HG03196 (cell line): ENCODE measurements around the gene FAM221B.

Source experiments
- ATAC-seq: cut with Tn5 transposase; IDR thresholded peaks from one replicate; pipeline ENCODE4 v1.9.1; 2021; ENCODE audit not compliant: unreplicated experiment

The FAM221B gene

DNA sequence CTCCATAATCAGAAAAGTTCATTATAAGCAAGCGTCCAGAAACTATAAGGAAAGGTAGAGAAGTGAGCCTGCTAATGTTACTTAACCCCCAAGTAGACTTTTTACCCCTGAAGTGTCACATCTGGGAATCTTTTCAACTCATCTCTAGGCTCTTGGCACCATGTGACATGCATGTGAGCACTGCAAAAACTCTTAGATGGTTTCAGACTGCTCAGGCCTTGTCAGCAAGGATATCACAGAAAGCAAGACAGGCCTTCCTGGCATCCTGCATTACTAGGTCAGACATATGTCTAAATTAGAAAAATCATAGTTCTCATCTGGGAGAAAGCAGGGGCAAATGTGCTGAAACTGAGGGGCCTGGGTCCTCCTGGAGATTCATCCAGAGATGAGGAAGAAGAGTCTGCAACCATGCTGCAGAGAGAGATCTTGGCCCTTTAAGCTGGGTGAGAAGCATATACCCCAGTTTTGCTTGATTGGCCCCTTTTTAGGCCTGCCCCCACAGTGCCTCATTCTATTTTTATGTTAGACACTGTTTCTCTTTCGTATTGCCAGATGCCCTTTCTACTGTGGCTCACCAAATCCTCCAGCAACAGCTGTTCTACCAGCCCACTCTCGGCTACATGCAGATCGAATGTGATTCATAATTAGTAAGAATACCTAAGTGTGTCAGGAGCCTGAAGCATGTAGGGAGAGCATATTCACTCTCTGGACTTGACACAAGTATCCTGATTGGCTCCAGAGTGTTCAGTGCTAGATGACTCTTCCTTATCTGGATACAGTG lies 19.4 kb upstream of the FAM221B start:
- peak; percentile 92 for ATAC-seq

DNA sequence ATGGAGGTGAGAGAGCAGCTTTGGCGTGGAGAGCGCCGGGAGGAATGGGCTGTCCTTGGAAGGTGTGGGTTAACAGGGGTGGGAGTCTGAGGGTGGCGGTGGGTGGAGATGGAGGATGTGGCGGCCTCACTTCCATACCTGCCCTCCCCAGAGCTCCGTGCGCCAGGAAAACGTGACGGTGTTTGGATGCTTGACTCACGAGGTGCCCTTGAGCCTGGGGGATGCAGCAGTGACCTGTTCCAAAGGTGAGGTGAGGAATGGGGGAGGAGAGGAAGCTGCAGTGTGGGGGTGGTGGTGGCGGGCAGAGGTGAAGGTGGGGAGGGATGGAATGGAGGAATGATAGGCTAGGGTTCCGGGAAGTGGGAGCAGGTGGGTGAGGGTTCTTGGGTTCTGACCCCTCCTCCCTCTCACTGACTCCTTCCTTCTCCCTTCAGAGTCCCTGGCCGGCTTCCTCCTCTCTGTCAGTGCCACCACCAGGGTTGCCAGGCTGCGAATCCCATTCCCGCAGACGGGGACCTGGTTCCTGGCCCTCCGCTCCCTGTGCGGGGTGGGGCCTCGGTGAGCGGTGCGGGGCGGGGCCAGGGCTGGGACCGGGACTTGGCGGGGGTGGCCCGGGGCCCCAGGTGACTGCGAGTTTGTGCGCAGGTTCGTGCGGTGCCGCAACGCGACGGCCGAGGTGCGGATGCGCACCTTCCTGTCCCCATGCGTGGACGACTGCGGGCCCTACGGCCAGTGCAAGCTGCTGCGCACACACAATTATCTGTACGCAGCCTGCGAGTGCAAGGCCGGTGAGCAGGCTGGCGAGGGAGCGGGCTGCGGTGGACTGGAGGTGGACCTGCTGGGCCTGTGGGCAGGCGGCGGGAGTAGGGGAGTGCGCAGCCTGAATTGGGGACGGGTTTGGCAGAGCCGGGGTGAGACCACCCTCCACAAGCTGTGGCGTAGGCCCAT lies 17.6 kb upstream of the FAM221B start:
- ATAC-seq = no peak

DNA sequence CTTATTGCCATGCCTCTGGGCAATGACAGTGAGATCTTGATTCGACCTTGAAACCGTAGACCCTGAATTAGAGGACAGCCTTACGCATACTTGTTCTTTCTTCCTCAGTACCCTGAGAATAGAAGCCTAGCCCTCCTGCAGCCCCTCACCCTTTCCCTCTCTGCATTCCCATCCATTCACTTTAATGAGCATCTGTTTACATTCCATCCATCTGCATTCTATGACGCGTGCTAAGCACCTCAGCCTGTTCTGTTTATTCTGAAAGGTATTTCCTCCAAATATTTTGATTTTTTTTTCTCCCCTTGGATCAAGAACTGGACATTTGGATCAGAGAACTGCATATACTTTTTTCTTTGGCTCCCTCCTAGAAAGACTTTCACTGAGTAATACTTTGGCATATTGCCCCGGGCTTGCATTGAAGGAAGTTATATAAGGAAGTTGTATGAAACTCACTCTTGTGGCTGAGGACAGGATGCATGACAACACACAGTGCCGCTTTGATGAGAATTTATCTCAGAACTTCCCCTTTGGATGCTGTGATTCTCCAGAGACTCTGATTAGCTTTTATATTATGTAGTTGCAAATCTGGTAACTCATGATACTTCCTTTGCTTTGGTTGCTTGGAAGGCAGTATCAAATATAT lies 16.2 kb upstream of the FAM221B start:
- no peak for ATAC-seq

DNA sequence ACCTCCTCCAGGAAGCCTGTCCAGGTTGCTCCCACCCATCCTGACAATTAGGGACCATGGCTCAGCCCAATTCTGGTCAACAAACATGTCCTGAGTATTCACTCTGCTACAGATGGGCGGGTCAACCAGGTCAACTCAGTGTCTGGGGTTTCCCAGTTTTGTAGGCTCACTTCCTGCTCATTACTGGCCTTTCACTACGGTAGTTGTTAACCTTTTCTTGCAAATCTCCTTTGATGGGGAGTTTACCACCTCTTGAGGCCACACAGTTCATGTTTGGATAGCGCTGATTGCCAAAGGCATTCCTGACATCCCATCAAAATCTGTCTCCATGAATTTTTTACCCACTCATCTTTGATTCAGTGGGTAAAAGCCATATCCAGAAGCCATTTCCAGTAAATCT lies 14.3 kb upstream of the FAM221B start:
- peak; percentile 40 for ATAC-seq

DNA sequence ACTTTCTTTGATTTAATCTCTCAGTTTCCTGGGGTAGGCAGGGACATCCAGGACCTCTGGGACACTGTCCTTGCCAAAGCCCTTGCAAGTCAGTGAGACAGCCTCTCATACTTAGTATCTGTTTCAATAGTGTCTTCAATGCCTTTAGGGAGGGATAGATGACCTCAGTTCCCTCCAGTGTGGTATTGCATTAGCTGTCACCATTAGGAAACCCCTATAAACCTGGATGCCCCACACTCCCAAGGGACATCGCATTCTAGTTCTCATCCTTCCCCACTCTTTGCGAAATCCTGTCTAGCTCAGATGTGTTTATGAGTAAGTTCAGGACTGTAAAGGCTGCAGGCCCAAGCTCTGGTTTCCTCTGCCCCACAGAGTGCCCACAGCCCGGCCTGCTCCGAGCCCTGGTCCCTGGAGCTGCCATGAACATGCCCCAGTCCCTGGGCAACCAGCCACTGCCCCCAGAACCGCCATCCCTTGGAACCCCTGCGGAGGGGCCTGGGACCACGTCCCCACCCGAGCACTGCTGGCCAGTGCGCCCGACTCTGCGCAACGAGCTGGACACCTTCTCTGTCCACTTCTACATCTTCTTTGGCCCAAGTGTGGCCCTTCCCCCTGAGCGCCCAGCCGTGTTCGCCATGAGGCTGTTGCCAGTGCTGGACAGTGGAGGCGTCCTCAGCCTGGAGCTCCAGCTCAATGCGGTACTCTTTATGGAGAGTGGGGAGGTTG lies 13.7 kb upstream of the FAM221B start:
- no peak for ATAC-seq

DNA sequence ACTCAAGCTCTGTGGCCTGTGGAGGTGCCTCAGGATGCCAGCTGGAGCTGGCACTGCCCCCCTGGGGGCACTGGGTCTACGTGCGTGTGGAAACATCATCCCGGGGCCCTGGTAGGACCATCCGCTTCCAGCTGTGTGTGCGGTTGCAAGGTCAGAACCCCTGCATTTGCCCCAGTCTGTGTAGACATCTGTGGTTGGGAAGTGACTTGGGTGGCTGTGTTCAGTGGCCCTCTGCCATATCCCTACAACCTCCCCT lies 13.0 kb upstream of the FAM221B start:
- ATAC-seq = no peak

DNA sequence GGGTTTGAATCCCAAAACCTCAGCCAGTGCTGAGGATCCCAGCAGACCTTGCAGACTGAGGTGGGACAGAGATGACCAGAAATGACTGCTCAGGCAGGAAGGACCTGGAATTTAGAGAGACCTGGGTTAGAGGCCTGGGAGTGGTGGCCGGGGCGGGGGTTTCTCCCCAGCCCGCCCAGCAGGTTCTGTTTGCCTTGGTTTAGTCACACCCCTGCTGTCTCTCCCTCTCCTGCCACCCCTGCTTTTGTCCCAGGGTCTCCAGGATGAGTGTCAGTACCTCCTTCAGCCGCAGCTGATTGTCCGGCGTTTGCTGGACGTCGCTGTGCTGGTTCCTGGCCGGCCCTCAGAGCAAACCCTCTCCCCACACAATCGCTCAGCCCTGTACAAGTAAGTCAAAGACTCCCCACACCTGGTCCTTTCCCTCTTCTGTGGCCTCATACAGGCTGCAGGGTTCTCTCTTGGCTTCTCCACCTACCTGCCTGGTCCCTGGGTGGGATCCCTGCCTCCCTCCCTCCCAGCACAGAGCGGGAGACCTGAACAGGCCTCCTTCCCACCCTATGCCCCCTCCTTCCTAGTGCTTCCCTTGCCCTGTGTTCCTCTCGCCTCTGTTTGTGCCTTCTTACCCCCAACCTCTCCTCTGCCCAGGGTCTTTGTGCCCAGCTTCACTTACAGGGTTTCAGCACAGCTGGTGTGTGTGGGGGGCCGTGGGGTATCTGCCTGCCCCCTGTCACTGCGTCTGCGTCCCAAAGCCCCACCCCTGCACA lies 12.5 kb upstream of the FAM221B start:
- no peak for ATAC-seq

DNA sequence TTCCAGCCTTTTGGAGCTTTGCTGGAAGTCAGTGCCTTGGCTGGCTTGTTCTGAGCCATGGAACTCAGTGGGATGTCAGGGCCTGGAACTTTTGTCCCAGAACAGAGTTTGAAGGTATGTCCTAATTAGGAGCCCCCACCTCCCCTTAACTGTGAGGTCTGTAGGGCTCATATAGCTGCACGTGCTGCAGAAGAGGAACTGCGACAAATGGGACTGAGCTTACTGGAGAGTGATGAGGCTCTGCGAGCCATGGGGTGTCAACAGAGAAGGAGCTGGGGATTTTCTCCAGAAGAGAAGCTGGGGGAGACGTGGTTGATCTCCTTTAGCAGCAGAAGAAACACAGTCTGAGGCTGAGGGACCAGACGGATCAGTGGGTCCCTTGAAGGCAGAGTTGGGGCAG lies 11.4 kb upstream of the FAM221B start:
- no peak for ATAC-seq

DNA sequence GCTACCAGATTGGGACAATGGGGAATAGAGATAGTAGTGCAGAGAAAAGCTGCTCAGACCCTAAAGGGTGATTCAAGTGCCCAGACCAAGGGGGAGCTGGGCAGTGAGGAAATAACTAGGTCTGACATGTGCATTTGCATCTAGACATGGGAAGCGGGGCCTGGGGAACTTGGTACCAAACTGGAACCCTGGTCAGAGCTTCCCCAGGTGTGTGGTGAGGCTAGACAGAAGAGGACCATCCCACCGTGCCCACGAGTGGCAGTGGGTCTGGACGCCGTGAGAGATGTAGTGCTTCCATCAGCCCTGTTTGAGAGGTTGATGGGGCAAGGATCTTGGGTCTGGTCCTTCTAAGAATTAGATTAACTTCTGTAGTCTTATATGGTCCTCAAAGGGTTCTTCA lies 8.1 kb upstream of the FAM221B start:
- no peak for ATAC-seq

DNA sequence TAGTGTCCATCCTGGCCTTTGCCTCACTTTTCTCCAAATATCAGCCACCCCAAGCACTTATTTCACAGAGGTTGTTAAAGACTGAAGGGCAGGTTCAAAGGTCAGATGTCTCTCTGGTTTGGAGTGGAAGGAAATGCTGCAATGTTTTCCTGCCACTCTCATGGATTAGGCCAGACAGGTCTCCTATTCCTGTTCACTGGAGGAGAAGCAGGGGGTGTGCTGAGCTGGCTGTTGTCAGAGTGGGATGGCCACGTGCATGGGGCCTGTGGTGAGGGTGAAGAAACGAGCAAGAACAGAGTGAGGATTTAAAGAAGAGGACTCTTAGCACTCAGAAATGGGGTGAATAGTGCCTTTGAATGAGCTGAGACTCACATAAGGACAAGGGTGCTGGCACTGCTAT lies 7.2 kb upstream of the FAM221B start:
- no peak for ATAC-seq

DNA sequence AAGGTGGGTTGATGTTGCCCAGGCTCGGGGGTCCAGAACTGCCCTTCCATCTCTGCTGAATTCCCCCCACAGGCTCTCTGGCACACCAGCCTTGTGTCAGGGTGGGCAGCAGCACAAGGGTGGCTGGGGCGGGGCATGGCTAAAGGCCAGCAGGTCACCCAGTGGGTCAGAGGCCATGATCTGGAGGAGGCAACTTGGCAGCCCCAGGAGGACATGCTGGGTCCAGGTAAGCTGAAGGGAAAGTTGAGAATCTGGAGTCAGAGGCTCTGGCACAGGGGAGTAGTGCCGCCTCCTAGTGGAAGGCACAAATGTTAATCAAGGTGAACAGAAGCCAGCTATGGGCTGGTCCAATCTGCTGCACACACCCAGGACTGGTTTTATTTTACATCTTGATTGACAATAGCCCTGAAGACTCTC lies 6.7 kb upstream of the FAM221B start:
- ATAC-seq = no peak

DNA sequence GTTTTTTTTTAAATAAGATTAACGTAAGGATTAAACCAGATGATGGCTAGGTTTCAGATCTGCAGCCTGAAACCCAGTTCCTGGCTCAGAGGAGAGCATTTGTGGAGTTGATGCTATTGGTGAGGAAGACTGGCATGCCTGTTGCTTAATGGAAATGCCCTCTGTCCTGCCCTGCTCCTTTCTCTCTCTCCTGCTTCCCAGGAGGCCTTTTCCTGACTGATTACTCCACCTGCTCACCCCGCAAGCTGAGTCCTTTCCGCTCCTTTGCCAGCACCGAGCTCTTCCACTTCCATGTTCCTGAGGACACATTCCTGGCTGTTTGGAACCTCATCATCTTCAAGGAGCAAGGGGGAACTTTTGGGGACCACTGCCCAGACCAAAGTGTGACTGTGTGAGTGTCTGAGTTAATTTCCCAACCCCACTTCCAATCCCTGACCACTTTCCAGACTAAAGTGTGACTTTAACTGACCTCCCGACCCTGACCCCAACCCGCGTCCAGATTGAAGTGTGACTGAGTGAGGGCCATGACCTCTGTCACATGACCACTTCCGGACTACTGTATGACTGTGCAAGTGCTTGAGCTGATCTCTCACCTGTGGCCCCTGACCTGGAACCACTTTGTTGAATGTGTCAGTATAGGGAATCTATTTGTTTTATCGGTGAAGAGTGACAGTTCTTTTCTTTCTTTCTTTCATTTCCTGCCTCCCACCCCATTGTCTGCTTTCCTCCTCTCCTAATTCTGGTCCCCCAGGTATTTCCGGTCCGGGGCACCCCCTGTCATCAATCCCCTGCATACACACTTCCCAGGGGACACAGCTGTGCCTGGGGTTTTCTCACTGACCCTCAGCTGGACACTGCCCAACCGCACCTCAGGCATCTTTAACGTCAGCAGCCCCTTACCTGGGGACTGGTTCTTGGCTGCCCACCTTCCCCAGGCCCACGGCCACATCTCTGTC lies 6.0 kb upstream of the FAM221B start:
- ATAC-seq = no peak

DNA sequence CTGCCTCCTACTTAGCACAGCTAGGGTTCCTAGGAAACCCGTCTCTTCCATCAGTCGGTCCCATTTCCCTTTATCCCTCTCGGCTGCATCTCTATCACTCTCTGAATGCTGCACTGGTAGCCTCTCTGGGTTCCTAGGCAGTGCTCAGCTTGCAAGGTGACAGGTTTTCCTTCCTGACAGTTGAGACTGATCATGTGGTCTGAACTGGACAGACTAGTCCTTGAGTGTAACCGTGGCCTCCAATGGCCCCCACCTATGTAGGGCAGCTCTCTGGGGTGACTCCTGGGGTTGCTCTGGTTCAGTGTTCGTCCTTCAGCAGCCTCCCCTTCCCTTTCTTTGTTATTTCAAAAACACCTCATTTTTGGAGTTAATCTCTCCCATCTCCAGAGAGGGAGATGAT lies 4.3 kb upstream of the FAM221B start:
- ATAC-seq = no peak

DNA sequence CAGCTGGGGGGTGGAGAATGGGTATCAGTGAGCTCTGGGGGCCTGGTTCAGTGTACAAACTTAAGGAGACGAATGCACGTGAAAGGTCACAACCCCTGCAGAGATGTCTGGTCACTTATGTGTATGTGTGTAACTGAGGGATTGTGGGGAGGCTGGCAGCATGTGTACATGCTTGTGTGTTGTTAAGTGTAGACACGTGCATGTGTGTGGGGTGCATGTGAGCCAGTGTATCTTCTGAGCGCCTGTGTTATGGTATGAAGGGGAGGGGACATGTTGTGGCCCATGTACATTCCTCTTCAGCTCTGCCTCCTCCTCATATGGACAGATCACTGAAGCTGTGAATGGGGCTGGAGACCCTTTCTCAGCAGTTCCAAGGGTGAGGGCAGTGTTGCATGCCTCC lies 2.5 kb upstream of the FAM221B start:
- ATAC-seq = no peak

DNA sequence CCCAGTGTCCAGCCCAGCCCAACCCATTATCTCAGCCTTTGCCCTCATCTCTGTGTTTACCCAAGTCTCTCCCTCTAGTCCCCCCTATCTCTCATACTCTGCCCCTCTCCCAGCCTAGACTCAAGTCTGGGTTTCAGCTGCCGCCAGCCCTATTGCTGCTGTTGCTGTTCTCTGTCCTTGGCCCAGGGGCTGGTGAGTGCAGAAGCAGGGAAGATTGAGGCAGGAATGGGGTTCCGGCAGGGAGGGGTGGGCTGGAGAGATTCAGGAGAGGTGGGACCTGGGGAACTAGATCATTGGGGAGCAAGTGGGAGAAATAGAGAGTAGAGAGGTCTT lies 1.2 kb upstream of the FAM221B start:
- no peak for ATAC-seq

DNA sequence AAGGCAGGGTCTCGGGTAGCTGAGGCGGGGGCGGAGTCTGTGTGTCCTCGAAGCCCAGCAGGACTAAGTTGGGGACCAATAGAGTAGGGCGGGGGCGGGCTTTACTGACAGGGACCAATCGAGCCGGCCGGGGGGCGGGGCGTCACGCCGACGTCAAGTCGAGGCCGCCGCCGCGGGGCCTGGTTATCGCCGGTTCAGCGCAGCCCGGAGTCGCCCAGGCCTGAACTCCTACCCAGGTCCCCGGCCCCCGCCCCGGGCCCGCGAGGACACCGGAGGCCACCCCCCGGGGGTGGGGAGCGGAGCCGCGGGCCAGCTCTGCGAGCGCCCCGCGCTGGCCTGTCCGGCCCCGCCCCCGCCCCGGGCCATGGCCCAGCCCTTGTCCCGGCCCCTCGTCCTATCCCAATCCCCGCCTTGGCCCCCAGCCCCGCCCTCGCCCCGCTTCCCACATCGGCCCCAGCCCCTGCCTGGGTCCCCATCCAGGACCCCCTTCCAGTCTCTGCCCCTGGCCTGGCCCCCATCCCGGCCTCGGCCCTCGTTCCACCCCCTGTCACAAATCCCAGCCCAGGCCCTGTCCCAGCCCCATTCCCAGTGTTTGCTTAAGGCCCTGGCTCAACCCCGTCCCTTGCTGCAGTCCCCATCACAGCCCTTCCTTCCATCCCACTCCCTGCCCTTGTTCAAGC lies 692 bp upstream of the FAM221B start, which contains the start of gene TMEM8B:
Gene TMEM8B, plus strand, starts transcription at position 145 of the 680 bp plus-strand sequence. Its CDS starts 220 bp downstream, at position 365.
- peak; percentile 70 for ATAC-seq

DNA sequence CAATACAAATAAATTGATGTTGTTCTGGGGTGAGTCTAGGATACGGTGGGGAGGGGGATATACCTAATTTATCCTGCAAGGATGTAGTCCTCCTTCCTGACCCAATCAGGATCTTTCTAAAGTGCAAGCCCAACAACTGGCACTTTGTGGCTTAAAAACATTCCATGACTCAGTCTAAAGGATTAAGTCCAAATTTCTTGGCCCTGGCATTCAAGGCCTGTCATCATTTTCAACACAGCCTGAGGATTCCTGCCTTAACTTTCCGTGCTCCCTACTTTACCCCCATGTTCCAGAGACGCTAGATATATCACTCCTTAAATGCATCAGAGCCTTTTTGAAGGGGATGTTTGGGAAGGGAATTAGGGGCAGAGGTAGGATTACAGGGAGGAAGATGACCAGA lies 1.0 kb downstream of the FAM221B start:
- no peak for ATAC-seq

DNA sequence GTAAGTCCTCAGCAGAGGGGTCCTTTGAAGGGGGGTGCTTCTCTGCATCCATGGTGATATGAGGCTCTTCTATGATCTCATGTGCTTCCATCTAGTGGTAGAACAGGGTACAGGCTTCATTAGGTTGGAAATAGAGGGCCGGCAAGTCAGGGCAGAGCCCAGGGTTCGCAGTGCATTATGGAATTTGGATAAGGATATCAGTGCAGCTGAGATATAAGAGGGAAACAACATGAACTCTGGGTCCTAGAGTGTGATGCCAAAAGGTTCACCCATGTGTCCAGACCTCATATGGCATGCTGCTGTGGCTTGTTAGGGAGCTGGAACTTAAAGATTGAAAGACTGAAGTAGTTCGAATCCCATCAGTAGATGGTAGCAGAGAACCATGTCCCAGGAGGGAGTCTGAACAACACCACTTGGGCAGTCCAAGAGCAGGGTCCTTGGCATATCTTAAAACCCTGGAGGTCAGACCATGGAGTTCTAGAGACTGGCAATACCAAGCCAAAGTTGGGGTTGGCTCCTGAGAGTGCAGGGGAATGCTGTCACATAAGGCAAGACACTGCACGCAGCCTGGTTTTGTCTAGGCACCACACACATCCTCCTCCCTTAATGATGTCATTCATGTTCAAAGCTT lies 2.3 kb downstream of the FAM221B start:
- ATAC-seq = peak; percentile 44
